GM12892 (cell line): ENCODE data around the gene PCDHGA6.

Experiments
- POLR2A ChIP-seq: IDR thresholded peaks from 2 replicates; pipeline ENCODE4 v1.6.1; 2011; ENCODE audit warnings: low read depth, low read length, control low read depth
- POLR2AphosphoS5 ChIP-seq: IDR thresholded peaks from 2 replicates; pipeline ENCODE4 v1.6.1; 2011; ENCODE audit warnings: low read depth, low read length, control low read depth

- TF ChIP-seq POLR2AphosphoS5 (no peak), POLR2A (peak; percentile 30; the same call in 1 of the 2 replicates)
Observed at GRCh38 chr5:141326088-141326854, 47.4 kb upstream of the PCDHGA6 start.
